GM19035 (cell line): ENCODE results near the gene PPP6R1.

Experiments
- ATAC-seq: cut with Tn5 transposase; IDR thresholded peaks from one replicate; pipeline ENCODE4 v1.9.1; 2021; ENCODE audit not compliant: unreplicated experiment

PPP6R1 gene

DNA sequence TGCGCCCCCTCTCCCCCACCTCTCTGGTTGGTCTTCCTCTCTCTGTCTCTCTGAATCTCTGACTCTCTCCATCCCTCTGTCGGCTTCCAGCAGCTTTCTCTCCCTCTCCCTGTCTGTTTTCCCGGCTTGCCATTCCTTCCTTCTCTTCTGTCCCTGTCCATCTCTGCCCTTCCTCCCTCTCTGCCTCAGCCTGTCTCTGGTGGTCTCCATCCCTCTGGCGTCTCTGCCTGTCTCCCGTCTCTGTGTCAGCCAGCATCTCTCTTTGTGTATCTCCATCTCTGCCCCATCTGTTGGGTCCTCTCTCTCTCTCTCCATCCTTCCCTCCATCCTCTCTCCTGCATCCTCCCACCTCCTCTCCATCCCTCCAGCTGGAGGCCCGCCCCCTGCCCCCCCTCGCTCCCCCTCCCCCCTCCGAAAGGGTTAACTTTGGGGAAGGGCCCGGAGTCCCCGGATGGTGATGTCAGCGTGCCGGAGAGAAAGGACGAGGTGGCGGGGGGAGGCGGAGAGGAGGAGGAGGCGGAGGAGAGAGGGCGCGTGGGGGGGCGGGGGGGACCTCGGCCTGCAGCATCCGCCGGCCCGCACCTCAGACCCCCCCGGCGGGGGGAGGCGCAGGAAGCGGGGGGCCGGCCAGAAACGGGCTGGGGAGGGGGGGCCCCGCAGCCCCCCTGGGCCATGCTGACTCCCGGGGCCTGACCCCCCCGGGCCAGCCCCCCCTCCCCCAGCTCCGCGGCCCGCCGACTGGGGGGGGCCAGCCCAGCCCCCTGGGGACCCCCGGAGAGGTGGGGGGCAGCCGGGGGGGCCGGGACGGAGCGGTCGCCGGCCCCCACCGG is 24.9 kb upstream of the PPP6R1 start, which contains the start of gene BRSK1:
Gene BRSK1 (plus strand): TSS at position 450 of the 830 bp plus-strand sequence. CDS start 446 bp downstream, outside the sequence.
- no peak for ATAC-seq

DNA sequence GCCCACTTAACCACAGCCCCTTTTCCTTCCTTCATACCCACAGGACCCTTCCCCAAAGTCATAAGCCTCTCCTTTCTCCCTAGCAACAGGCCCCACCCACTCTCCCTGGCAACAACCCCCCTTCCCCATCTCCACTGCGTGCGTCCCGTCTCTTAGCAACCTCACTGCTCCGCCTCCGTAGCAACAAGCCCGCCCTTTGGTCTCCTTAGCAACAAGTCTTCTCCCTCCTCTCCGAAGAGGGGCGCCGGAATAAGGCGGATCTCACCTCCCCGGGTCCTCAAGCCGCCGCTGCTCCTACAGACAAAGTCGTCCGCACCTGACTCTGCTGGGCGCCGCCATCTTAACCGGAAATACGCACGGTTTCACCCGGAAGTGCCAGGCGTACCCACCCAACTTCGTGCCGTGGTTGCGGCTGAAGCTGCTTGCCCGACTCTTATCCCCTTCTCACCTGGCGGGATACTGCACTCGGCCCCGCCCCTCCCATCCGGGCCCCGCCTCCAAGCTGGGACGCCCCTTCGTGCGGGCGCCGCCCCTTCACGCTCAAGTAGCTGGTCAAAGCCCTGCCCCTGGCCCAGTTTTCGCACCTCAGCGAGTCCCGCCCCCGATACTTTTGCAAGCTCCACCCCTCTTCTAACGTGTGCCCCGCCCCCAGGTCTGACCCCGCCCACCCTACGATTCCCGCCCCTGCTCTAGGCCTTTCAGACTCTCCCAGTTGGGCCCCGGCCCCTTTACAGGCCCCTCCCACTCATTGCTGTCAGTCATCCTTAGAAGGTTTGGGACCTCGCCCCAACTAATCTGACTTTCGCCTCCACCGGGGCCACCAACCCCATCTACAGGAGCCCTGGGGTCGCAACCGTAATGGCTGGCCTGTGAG is 21.2 kb upstream of the PPP6R1 start, which contains the start of gene HSPBP1:
Gene HSPBP1 (minus strand): TSS at position 341 of the 874 bp plus-strand sequence. CDS start 502 bp downstream, outside the sequence.
- ATAC-seq: peak; percentile 72

DNA sequence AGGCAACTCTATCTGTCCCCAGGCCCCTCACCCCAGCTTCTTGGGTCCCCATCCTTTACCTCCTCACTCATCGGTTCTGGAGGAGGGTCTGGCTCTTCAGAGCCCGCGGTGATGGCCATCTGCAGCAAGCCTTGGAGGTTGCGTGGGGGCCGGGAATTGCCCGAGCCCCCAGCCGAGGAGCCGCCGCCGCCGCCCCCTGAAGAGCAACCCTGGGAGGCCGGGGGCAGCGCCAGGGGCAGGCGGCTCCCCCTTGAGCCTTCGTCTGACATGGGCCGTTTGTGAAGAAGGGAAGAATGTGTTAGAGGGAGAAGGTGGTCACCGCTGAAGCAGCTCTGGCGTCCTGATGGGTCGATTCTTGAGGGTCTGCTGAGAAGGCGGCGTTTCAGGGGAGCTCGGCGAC is 20.5 kb upstream of the PPP6R1 start:
- no peak for ATAC-seq

DNA sequence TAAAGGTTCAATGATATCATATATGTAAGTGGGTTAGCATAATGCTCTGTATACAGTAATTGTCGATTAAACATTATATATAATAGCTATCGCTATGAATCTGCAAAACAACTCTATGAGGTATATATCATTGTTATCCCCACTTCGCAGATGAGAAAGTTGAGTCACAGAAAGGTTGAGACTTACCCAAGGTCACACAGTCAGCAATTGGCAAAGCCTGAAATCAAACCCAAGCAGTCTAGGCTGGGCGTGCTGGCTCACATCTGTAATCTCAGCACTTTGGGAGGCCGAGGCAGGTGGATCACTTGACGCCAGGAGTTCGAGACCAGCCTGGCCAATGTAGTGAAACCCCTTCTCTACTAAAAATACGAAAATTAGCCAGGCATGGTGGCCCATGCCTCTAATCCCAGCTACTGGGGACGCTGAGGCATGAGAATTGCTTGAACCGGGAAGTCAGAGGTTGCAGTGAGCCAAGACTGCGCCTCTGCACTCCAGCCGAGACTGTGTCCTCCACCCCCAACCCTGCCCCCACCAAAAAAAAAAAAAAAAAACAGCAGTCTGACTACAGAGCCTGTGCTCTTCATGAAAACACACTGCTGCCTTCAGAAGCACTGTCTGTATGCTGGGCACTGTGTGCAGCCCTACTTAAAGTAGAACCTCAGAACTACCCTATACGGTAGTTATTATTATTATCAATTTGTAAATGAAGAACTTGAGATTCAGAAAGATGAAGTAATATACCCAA is 19.7 kb upstream of the PPP6R1 start:
- no peak for ATAC-seq

DNA sequence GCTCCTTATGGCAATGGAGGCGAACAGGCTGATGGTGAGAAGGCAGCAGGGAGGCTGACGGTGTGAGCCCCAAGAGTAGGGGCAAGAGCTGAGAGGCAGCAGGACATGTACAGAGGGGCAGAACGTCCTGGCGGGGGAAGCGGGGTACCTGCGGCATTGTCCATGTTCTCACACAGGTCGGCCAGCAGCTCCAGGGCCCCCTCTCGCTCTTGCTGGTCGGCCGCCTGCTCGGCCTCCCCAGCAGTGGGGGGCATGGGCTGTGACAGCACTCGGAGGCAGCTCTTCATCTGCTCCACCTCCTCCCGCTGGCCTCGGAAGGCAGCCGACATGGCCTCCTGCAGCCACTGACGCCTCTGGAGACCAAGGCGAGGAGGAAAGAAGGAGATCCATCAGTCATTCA is 18.7 kb upstream of the PPP6R1 start:
- no peak for ATAC-seq

DNA sequence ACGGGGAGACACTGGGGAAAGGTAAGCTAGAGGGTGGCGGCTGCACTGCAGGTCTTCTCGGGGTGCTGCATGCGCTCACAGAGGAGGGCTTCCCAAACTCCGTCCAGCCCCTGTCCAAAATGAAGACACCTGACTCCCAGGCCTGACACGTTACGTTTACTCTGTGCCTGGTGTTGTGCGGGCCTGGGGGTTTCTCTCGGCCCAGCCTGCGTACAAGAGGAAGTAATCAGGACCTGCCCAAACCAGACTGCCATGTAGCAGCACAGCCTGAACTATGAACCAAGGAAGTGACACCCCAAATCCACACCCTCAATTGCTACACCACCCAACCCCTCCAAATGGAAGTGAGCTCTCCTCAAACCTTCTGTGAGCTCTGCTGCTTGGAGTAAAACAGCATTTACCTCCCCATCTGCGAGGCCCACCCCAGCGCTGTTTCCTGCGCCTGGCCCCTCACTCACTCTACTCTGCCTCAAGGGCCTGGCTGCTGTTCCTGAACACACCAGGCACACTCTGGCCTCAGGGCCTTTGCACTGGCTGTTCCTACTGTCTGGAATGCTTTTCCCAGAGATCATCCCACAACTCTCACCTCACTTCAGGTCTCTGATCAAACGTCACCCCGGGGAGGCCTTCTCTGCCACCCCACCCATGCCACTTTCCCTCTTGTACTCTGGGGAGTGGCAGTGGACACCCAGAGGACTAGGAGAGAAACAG is 18.1 kb upstream of the PPP6R1 start:
- ATAC-seq: no peak

DNA sequence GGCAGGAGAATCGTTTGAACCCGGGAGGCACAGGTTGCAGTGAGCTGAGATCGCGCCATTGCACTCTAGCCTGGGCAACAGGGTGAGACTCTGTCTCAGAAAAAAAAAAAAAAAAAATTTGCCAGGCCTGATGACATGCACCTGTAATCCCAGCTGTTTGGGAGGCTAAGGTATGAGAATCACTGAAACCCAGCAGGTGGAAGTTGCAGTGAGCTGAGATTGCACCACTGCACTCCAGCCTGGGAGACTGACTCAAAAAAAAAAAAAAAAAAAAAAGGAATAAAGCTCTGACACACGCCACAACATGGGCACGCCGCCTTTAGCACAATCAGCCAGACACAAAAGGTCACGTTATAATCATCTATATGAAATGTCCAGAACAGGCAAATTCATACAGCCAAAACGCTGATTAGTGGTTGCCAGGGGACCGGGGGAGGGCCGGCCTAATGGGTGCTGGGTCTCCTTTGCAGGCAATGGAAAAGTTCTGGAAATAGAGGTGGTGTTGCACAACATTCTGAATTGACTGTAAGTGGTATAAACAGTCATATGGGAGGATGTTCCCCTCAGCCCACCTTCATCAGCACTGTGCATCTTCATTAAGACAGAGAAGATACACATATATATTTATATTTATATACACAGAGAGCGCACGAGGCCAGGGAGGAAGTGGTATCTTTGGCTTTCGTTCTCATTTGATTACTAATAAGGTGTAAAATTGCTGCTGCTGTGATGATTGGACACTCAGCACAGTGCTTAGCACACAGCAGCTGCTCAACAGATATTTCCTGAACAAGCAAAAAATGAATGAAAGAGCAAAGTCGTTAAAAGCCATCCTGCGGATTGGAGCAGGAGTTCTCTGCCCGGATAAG is 17.3 kb upstream of the PPP6R1 start:
- ATAC-seq: peak; percentile 53

DNA sequence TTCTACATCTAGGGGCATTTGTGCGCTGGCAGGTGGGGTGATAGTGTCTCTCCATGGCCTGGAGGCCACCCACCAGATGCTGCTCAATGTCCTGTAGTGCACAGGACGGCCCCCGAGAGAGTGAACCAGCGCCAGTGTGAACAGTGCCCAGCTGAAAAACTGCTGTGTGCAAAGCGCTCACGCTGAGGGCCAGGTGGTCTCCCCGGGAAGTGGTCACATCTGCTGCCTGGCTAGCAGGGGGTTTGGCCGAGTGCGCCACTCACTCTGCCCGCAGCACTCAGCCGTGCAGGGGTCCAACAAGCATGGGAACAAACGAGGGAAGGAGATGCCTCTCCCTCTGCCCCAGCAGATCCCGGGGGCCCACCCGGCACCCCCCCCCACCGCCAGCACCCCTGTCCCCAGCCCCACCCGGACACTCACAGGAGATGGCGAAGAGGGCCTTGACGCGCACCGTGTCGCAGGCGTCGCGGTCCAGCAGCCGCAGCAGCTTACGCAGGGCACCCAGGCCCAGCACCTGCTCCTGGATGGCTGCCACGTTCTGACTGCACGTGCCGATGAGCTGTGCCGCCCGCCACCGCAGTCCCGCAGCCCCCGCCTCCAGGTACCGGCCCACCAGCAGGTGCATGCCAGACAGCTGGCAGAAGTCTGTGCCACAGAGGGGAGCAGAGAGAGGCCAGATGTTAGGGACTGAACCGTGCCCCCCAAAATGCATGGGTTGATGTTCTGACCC is 15.3 kb upstream of the PPP6R1 start:
- ATAC-seq: no peak

DNA sequence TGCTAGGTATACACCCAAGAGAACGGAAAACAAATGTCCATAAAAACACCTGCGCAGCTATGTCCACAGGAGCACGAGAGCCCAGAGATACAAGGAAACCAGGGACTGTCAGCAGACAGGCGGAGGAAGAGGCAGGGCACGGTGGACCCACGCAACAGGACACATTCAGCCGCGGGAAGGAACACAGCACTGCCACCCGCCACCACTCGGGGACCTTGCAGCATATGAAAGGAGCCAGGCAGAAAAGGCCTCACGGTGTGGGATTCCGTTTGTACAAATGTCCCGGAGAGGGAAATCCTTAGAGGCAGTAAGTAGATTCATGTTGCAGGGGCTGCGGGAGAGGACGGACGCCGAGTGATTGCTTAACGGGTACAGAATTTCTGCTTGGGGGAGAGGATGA is 13.3 kb upstream of the PPP6R1 start:
- ATAC-seq: no peak

DNA sequence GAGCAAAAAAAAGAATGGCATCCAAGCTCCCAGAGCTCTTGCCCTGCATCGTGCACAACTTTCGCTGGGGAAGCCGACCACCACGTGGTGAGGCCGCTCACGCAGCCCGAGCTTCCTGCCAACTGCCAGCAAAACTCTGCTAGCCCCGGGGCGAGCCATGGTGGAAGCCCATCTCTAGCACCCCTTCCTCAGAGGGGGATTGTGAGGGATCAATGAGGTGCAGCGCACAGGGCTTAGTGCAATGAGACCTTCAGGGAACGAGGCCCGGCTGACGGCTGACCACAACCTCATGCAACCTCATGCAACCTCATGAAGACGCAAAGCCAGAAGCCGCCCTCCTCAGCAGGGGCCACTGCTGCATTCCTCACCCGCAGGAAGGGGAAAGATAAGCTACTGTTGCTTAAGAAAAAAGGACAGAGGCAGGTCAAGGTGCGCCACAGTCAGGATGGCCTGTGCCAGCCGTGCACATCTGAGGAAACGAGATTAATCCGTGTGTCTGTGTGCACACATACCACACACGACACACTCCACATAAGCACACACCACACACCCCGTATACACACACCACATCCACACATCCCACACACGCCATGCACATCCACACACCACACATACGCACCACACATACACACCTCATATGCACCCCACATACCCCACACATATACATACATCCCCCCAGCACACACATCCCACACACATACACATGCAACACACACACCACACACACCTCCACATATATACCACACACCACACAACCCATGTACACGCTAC is 11.5 kb upstream of the PPP6R1 start:
- no peak for ATAC-seq

DNA sequence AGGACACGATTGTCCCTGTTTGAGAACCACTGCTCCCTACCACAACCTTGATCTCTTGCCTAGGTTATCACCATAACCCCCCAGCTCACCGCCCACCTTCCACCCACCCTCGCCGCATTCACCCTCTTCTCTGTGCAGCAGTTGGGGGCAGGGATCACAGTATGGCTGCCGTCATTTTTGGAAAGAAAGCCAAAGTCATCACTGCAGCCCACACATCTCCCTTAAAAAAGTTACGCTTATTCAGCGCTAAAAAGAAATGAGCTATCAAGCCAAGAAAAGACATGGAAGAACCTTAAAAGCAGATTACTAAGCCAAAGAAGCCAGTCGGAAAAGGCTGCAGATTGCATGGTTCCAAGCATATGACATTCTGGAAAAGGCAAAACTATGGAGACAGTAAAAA is 10.5 kb upstream of the PPP6R1 start:
- no peak for ATAC-seq

DNA sequence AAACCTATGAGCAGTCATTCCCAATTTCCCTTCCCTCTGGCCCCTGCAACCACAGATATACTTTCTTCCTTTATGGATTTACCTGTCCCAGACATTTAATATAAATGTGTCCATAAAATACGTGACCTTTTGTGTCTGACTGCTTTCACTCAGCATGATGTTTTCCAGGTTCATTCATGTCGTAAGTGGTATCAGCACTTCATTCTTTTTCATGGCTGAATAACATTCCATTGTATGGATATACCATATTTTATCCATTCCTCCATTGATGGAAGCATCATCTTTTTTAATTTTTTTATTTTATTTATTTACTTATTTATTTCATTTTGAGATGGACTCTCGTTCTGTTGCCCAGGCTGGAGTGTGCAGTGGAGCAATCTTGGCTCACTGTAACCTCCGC is 8.0 kb upstream of the PPP6R1 start:
- ATAC-seq: no peak

DNA sequence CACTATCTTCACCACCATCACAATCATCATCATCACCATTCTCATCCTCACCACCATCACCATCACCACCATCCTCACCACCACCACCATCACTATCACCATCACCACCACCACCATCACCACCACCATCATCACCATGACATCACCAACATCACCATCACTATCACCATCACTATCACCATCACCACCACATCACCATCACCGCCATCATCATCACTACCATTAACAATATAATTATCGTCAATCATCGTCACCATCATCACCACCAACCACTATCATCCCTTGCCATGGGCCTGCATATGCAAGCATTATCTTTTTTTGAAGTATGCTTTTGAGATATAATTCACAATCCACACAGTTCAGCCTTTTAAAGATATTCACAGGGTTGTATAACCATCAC is 7.6 kb upstream of the PPP6R1 start:
- no peak for ATAC-seq

DNA sequence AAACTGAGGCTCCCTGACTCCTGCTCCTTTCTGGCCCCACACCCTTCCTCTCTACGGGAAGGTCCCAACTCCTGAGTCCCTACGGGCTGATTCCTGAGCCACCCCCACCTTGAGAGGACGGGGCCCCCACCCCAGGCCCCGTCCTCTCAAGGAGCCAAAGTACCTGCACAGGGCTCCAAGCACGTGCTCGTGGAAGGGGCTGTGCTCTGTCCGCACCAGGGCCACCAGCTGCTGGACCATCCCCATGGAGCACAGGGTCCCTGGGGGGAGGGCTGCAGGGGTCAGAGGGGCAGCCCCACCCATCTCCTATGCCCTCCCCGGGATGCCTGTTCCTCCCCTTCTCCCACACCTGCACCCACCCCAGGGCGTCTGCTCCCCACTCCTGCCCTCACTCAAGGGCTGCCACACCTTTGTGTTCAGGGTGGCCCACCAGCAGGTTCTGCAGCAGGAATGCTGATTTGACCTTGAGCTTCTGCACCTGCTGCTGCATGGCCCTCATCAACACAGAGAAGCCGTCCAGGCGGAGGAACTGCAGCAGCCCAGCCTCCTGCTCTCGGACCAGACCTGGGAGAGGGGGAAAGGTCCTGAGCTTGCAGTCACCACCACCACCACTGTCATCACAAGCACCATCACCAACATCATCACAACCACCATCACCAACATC is 7.0 kb upstream of the PPP6R1 start:
- no peak for ATAC-seq

DNA sequence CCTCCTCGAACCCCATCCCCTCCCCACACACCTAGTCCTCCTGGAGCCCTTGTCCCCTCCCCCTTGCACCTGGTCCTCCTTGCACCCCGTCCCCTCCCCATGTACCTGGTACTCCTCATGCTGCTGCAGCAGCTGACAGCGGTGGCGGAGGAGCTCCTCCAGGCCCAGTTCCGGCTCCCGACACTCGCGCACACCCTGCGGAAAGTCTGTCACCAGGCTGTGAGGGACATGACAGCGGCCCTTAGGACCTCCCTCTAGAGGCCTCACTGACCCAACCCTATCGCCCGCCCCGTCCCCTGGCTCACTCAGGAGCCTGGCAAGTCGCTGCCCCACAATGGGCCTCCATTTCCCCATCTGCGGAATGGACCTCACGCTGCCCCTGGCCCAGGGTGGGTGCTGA is 6.4 kb upstream of the PPP6R1 start:
- no peak for ATAC-seq

DNA sequence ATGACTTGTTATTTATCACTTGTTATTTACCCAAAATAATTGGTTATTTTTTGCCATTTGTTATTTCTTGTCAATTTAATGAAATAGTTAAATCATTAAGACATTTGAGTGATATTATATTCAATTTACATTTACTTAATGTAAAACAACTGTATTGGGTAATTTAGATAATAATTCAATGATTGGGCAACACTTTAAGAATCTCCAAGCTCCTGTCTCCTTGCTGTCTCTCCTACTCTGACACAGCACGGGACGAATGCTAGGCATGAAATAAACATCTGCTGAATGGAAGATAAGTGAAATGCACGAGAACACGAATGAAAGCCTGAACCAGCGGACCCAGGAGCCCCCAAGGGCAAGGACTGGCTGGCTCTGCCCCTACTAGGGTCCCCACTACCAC is 5.7 kb upstream of the PPP6R1 start:
- no peak for ATAC-seq

DNA sequence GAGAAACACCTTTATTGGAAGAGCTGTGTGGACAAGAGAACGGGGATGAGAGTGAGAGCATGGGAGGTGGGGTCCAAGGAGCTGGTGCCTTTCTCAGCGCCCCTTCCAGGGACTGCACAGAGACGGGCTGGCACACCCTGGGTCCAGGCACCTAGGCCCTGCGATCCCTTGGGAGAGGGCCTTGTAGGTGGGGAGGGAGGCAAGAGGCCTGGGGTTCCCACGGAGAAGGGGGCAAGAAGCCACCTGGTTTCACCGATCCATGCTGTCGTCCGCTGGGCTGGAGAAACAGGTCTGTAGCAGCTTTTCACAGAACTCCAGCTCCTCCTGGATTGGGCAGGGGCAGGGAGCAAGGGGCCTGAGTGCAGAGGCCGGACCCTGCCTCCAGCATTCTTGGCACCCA is 3.5 kb upstream of the PPP6R1 start:
- ATAC-seq: no peak

DNA sequence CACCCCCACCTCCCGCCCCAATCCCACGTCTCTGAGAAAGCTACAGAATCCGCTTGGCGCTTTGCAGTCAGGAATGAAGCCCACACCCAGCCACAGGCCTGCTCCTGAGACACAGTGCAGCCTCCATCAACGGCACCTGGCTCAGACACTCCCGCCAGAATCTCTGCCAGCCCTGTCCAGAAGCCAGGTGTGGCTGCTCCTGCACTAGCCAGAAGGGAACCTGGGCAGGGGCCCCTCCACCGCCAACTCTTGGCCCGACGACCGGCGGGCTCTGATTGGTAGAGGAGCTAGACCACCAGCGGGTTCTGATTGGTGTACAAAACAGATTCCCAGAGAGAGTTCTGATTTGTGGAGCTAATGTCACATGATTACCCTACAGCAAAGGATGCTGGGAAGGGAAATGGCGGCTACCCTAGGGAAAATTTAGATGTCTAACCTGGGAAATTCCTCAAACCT is 2.9 kb upstream of the PPP6R1 start:
- no peak for ATAC-seq
